ENCODE results near the gene TBC1D21. TPM values are rescaled to one million over a fixed set of nuclear protein-coding genes. Genes with fewer than 3 reads are reported as not detected.

Gene TBC1D21
- not detected for polyA plus RNA-seq (ENCODE audit: insufficient read length in 4 of 4)

GRCh38 chr15:73873456-73873855 is at the start of gene TBC1D21:
Gene TBC1D21, plus strand, starts transcription at chr15:73873564. Its CDS starts 146 bp downstream, at chr15:73873710.
- DNase-seq (ENCODE audit: low read depth in 4 of 4, low spot score in 3 of 4), result no peak

GRCh38 chr15:73826711-73827251 is 46.6 kb upstream of the TBC1D21 start:
- no peak for DNase-seq (ENCODE audit: low read depth in 4 of 4, low spot score in 3 of 4)

GRCh38 chr15:73829523-73829922 is 43.8 kb upstream of the TBC1D21 start:
- DNase-seq (ENCODE audit: low read depth in 4 of 4, low spot score in 3 of 4), result no peak

GRCh38 chr15:73832657-73833056 is 40.7 kb upstream of the TBC1D21 start:
- DNase-seq (ENCODE audit: low read depth in 4 of 4, low spot score in 3 of 4), result peak in 1 of 4 donors; percentile 8

GRCh38 chr15:73836845-73837244 is 36.5 kb upstream of the TBC1D21 start:
- DNase-seq (ENCODE audit: low read depth in 4 of 4, low spot score in 3 of 4), result no peak

- no peak for DNase-seq (ENCODE audit: low read depth in 4 of 4, low spot score in 3 of 4)
Observed at GRCh38 chr15:73838831-73839426, 34.4 kb upstream of the TBC1D21 start.

- no peak for DNase-seq (ENCODE audit: low read depth in 4 of 4, low spot score in 3 of 4)
Observed at GRCh38 chr15:73839699-73840377, 33.5 kb upstream of the TBC1D21 start.

GRCh38 chr15:73840771-73841170 is 32.6 kb upstream of the TBC1D21 start:
- no peak for DNase-seq (ENCODE audit: low read depth in 4 of 4, low spot score in 3 of 4)

GRCh38 chr15:73841756-73842725 is 31.3 kb upstream of the TBC1D21 start:
- no peak for DNase-seq (ENCODE audit: low read depth in 4 of 4, low spot score in 3 of 4)

GRCh38 chr15:73843787-73844186 is 29.6 kb upstream of the TBC1D21 start:
- DNase-seq (ENCODE audit: low read depth in 4 of 4, low spot score in 3 of 4), result no peak

- DNase-seq (ENCODE audit: low read depth in 4 of 4, low spot score in 3 of 4), result no peak
Observed at GRCh38 chr15:73844356-73844755, 29.0 kb upstream of the TBC1D21 start.

- no peak for DNase-seq (ENCODE audit: low read depth in 4 of 4, low spot score in 3 of 4)
Observed at GRCh38 chr15:73845507-73845906, 27.9 kb upstream of the TBC1D21 start.

GRCh38 chr15:73845907-73846306 is 27.5 kb upstream of the TBC1D21 start:
- no peak for DNase-seq (ENCODE audit: low read depth in 4 of 4, low spot score in 3 of 4)

- no peak for DNase-seq (ENCODE audit: low read depth in 4 of 4, low spot score in 3 of 4)
Observed at GRCh38 chr15:73849641-73850040, 23.7 kb upstream of the TBC1D21 start.

- DNase-seq (ENCODE audit: low read depth in 4 of 4, low spot score in 3 of 4), result no peak
Observed at GRCh38 chr15:73850228-73850627, 23.1 kb upstream of the TBC1D21 start.

GRCh38 chr15:73851689-73852088 is 21.7 kb upstream of the TBC1D21 start:
- peak; percentile 54 to 60 (median 58) for DNase-seq (ENCODE audit: low read depth in 4 of 4, low spot score in 3 of 4)

GRCh38 chr15:73852507-73852906 is 20.9 kb upstream of the TBC1D21 start:
- no peak for DNase-seq (ENCODE audit: low read depth in 4 of 4, low spot score in 3 of 4)

- DNase-seq (ENCODE audit: low read depth in 4 of 4, low spot score in 3 of 4), result no peak
Observed at GRCh38 chr15:73854265-73854664, 19.1 kb upstream of the TBC1D21 start.

- DNase-seq (ENCODE audit: low read depth in 4 of 4, low spot score in 3 of 4), result no peak
Observed at GRCh38 chr15:73856458-73857192, 16.7 kb upstream of the TBC1D21 start.

- no peak for DNase-seq (ENCODE audit: low read depth in 4 of 4, low spot score in 3 of 4)
Observed at GRCh38 chr15:73857193-73857920, 16.0 kb upstream of the TBC1D21 start.

Measured in right renal pelvis (tissue), 4 donors.